Neuronal stem cell (in vitro differentiated cells): ENCODE measurements around the gene MAPKBP1.

Experiments
- DNase-seq: peaks from one replicate; pipeline ENCODE4 v3.0.0-alpha.2; 2013; ENCODE audit warnings: low spot score
- H2AFZ ChIP-seq: one replicate; pipeline ENCODE4 v1.6.1; 2013; ENCODE audit warnings: mild to moderate bottlenecking, low read length, inconsistent platforms
- H2AK5ac ChIP-seq: 2 replicates; pipeline ENCODE4 v1.6.1; 2013; ENCODE audit warnings: low read depth, mild to moderate bottlenecking, inconsistent platforms, low read length, moderate library complexity, mixed read lengths
- H2BK120ac ChIP-seq: 2 replicates; pipeline ENCODE4 v1.6.1; 2013; ENCODE audit warnings: low read depth, mild to moderate bottlenecking, inconsistent platforms, low read length, moderate library complexity, mixed read lengths
- H2BK12ac ChIP-seq: one replicate; pipeline ENCODE4 v1.6.1; 2013; ENCODE audit warnings: low read length, inconsistent platforms
- H2BK15ac ChIP-seq: 2 replicates; pipeline ENCODE4 v1.6.1; 2013; ENCODE audit warnings: mild to moderate bottlenecking, low read length, inconsistent platforms, mixed read lengths
- H2BK5ac ChIP-seq: one replicate; pipeline ENCODE4 v1.6.1; 2013; ENCODE audit warnings: inconsistent platforms, mild to moderate bottlenecking, low read length, moderate library complexity
- H3K14ac ChIP-seq: one replicate; pipeline ENCODE4 v1.6.1; 2013; ENCODE audit warnings: low read length, inconsistent platforms
- H3K18ac ChIP-seq: 2 replicates; pipeline ENCODE4 v1.6.1; 2013; ENCODE audit warnings: low read length, inconsistent platforms
- H3K23ac ChIP-seq: 2 replicates; pipeline ENCODE4 v1.6.1; 2013; ENCODE audit warnings: low read depth, mild to moderate bottlenecking, mixed read lengths, low read length, inconsistent platforms; ENCODE audit not compliant: poor library complexity
- H3K27ac ChIP-seq: replicated peaks from 3 replicates; pipeline ENCODE4 v1.5.1; 2013; ENCODE audit warnings: low read length, inconsistent platforms
- H3K27me3 ChIP-seq, 3 experiments: 2 replicates each; pipeline ENCODE4 v1.6.1; 2013; ENCODE audit warnings: low read length in 3 of 3, mild to moderate bottlenecking in 2 of 3, inconsistent platforms in 1 of 3, low read depth in 1 of 3, mixed read lengths in 1 of 3, moderate library complexity in 1 of 3; ENCODE audit not compliant: control insufficient read depth in 3 of 3, insufficient read depth in 3 of 3
- H3K36me3 ChIP-seq, 2 donors: replicated peaks in 1 of 2; 2 replicates each; pipeline ENCODE4 v1.6.1; 2013; ENCODE audit warnings: low read length in 2 of 2; ENCODE audit not compliant: control insufficient read depth in 2 of 2, insufficient read depth in 2 of 2
- H3K4ac ChIP-seq: 2 replicates; pipeline ENCODE4 v1.6.1; 2013; ENCODE audit warnings: inconsistent platforms, mild to moderate bottlenecking, low read length, moderate library complexity
- H3K4me1 ChIP-seq, 2 donors: 1 replicate in 1 of 2; 2 replicates in 1 of 2; pipeline ENCODE4 v1.6.1; 2013; ENCODE audit warnings: low read length in 2 of 2, low read depth in 1 of 2; ENCODE audit not compliant: control insufficient read depth in 2 of 2, insufficient read depth in 1 of 2
- H3K4me2 ChIP-seq: one replicate; pipeline ENCODE4 v1.6.1; 2013; ENCODE audit warnings: mild to moderate bottlenecking, low read length, inconsistent platforms; ENCODE audit not compliant: insufficient read depth, poor library complexity, severe bottlenecking
- H3K4me3 ChIP-seq, 2 donors: 2 replicates each; pipeline ENCODE4 v1.5.1; 2013; ENCODE audit warnings: low read length in 2 of 2, mild to moderate bottlenecking in 2 of 2, inconsistent platforms in 1 of 2, moderate library complexity in 1 of 2
- H3K79me1 ChIP-seq: one replicate; pipeline ENCODE4 v1.6.1; 2013; ENCODE audit warnings: low read depth, mild to moderate bottlenecking, inconsistent platforms, low read length, moderate library complexity
- H3K9ac ChIP-seq: one replicate; pipeline ENCODE4 v1.6.1; 2013; ENCODE audit warnings: mild to moderate bottlenecking, low read depth, low read length, inconsistent platforms; ENCODE audit not compliant: poor library complexity
- H3K9me3 ChIP-seq, 2 donors: replicated peaks in 1 of 2; 2 replicates each; pipeline versions ENCODE3 to v1.6.1; 2013; ENCODE audit warnings: low read length in 2 of 2, mild to moderate bottlenecking in 2 of 2, inconsistent platforms in 1 of 2, low read depth in 1 of 2, mixed read lengths in 1 of 2, moderate library complexity in 1 of 2; ENCODE audit not compliant: control insufficient read depth in 2 of 2, insufficient read depth in 1 of 2
- H4K8ac ChIP-seq: one replicate; pipeline ENCODE4 v1.6.1; 2013; ENCODE audit warnings: low read depth, mild to moderate bottlenecking, inconsistent platforms, low read length, moderate library complexity
- H4K91ac ChIP-seq: one replicate; pipeline ENCODE4 v1.6.1; 2013; ENCODE audit warnings: low read length, low read depth, mild to moderate bottlenecking, inconsistent platforms; ENCODE audit not compliant: poor library complexity
- WGBS, 2 donors: extraction: QIAGEN DNeasy Blood & Tissue Kit; methylation state at CpG; one replicate each; pipeline ENCODE4 v1.1.7; 2013; ENCODE audit warnings: missing lambda C conversion rate in 2 of 2, mixed read lengths in 1 of 2; ENCODE audit not compliant: insufficient read length in 2 of 2, insufficient replicate concordance in 1 of 2; ENCODE audit errors: extremely low coverage in 2 of 2; 5-methylcytosine and 5-hydroxymethylcytosine counted together

MAPKBP1 gene

DNA sequence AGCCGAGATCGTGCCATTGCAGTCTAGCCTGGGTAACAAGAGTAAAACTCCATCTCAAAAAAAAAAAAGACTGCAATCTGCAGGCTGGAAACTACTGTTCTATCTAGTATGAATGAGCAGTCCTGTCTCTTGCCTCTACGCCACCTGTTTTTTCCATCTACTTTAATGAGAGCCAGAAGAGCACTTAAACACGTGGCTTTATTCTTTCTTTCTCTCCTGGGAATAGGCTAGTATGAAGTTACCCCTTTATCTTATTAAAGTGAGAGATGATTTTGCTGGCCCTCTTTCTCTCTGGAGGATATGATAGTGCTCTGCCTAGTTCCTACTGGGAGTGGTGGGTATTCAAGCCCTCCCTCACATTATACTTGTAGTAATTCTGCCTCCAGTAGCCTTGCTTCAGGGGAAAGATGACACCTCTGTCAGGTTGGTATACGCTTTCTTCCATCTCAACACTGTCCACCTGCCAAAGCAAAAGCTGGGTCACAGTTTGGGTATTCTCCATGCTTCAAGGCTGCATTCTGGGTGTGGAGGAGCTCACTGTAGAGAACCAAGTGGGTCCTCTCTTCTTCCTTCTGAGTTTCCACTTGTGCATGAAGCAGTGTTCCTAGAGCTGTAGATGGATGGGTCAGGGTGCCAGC is 17.8 kb downstream of the MAPKBP1 start:
- Histone ChIP-seq H3K18ac (no peak overlapping the region), H4K8ac (no peak overlapping the region), H2BK15ac (no peak overlapping the region), H3K4me3 (no peak overlapping the region), H3K4ac (no peak overlapping the region), H3K14ac (no peak overlapping the region), H3K4me2 (no peak overlapping the region), H3K79me1 (no peaks in the 10 kb centered on the region), H2AK5ac (no peak overlapping the region), H2BK5ac (no peak overlapping the region), H4K91ac (no peak overlapping the region), H3K9me3 (no peaks in the 10 kb centered on the region), H2AFZ (no peak overlapping the region), H3K9ac (no peak overlapping the region), H3K27me3 (no peaks in the 10 kb centered on the region), H3K36me3 (no peaks in the 10 kb centered on the region), H3K23ac (no peak overlapping the region), H3K27ac (no peak overlapping the region), H3K4me1 (peaks cover 3 to 11% of the 10 kb centered on the region in 2 donors), H2BK12ac (no peak overlapping the region), H2BK120ac (no peak overlapping the region)
- no peak for DNase-seq
- WGBS, 2 donors, result no CpG with 5 or more reads among the region's 5 CpGs

- Histone ChIP-seq H2BK120ac (no peak overlapping the region), H4K91ac (no peak overlapping the region), H3K23ac (no peak overlapping the region), H3K4ac (no peak overlapping the region), H3K9me3 (no peaks in the 10 kb centered on the region), H3K4me3 (no peak overlapping the region), H3K36me3 (no peaks in the 10 kb centered on the region), H2BK5ac (no peak overlapping the region), H4K8ac (no peak overlapping the region), H3K4me1 (peaks cover 3 to 11% of the 10 kb centered on the region in 2 donors), H3K27me3 (no peaks in the 10 kb centered on the region), H3K9ac (no peak overlapping the region), H2BK12ac (no peak overlapping the region), H2AFZ (no peak overlapping the region), H3K27ac (no peak overlapping the region), H3K4me2 (no peak overlapping the region), H2BK15ac (no peak overlapping the region), H2AK5ac (no peak overlapping the region), H3K18ac (no peak overlapping the region), H3K79me1 (no peaks in the 10 kb centered on the region), H3K14ac (no peak overlapping the region)
- WGBS, 2 donors, result no CpG with 5 or more reads among the region's 4 CpGs
- DNase-seq, result no peak
Observed at GRCh38 chr15:41794081-41794480, 19.8 kb downstream of the MAPKBP1 start.

DNA sequence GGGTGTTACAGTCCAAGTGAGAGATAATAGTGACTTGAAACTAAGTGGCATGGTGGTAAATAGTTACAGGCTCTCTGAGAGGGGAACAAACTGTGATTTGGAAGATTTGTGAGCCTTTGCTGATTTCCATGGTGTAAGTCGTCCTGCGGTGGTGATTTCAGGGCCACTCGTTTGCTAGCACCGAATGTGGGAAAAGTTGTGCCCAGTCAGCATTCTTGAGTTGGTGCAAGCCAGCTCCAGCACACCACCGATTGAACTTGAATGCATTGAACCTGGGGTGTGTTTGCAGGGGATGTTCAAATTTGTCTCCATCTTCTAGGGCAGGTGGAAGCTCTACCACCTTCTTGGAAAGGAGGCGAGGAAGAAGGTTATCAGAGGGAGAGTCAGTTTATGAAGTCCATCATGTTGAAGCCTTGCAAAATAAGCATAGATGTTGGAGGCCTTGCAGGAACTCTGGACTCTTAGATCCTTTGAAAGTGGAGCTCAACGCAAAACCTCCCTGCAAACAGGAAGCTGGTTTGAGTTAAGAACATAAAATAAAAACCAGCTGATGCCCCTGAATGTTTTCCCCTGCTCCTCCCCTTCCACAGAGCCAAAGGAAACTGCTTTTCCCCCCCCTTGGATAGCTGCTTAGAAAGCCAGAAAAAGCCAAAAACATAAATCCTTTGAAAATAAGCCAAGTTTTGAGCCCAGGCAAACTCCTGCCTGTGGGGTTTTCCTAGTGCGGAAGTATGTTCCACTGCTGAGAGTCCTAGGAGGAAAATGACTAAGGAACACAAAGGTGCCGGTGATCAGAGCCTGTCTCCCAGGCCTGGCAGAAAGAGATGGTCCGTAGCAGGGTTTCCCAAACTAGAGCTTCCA is 21.9 kb downstream of the MAPKBP1 start:
- Histone ChIP-seq H4K91ac (no peak overlapping the region), H2AK5ac (no peak overlapping the region), H3K9ac (no peak overlapping the region), H4K8ac (no peak overlapping the region), H2BK12ac (no peak overlapping the region), H3K4ac (no peak overlapping the region), H3K4me3 (no peak overlapping the region), H3K27me3 (no peaks in the 10 kb centered on the region), H3K9me3 (peaks cover 0 to 2% of the 10 kb centered on the region in 2 donors), H3K36me3 (peaks cover 0 to 11% of the 10 kb centered on the region in 2 donors), H2BK120ac (no peak overlapping the region), H3K4me2 (no peak overlapping the region), H2AFZ (no peak overlapping the region), H3K4me1 (peaks cover 2 to 3% of the 10 kb centered on the region in 2 donors), H3K14ac (no peak overlapping the region), H2BK15ac (no peak overlapping the region), H3K79me1 (no peaks in the 10 kb centered on the region), H2BK5ac (no peak overlapping the region), H3K27ac (no peak overlapping the region), H3K23ac (no peak overlapping the region), H3K18ac (no peak overlapping the region)
- no peak for DNase-seq
- no CpG with 5 or more reads among the region's 10 CpGs for WGBS, 2 donors

- no peak overlapping the region for H2AK5ac ChIP-seq
- no peak overlapping the region for H4K91ac ChIP-seq
- H3K9ac ChIP-seq, result no peak overlapping the region
- no peak overlapping the region for H4K8ac ChIP-seq
- no peak overlapping the region for H2BK12ac ChIP-seq
- H2BK120ac ChIP-seq, result no peak overlapping the region
- H3K4me3 ChIP-seq, result no peak overlapping the region
- no peak overlapping the region for H3K4ac ChIP-seq
- peaks cover 0 to 7% of the 10 kb centered on the region in 2 donors for H3K9me3 ChIP-seq
- no peak overlapping the region for H3K4me2 ChIP-seq
- H3K23ac ChIP-seq, result no peak overlapping the region
- no peak overlapping the region for H3K14ac ChIP-seq
- DNase-seq, result no peak
- H3K27ac ChIP-seq, result no peak overlapping the region
- WGBS, 2 donors, result no CpG with 5 or more reads among the region's 8 CpGs
- H2BK5ac ChIP-seq, result no peak overlapping the region
- H2BK15ac ChIP-seq, result no peak overlapping the region
- peaks cover 0 to 12% of the 10 kb centered on the region in 2 donors for H3K36me3 ChIP-seq
- H3K27me3 ChIP-seq, result no peaks in the 10 kb centered on the region
- H3K4me1 ChIP-seq, result no peaks in the 10 kb centered on the region
- no peak overlapping the region for H2AFZ ChIP-seq
- no peak overlapping the region for H3K18ac ChIP-seq
- H3K79me1 ChIP-seq, result no peaks in the 10 kb centered on the region
Observed at GRCh38 chr15:41797201-41797944, 23.1 kb downstream of the MAPKBP1 start.
